NCI-H446 (cell line): ENCODE results near the gene GALNT18.

ENCODE experiments used
- DNase-seq, 2 experiments: peaks; one replicate each; lab custom pipeline; 2025; lab: John Stamatoyannopoulos, UW

GALNT18 gene

GRCh38 chr11:11567936-11568650 is 53.7 kb downstream of the GALNT18 start:
- peak; percentile 51 to 88 for DNase-seq

- DNase-seq: no peak
Observed at GRCh38 chr11:11565636-11566035, 56.2 kb downstream of the GALNT18 start.

- no peak for DNase-seq
Observed at GRCh38 chr11:11563200-11563975, 58.4 kb downstream of the GALNT18 start.

GRCh38 chr11:11561991-11562390 is 59.8 kb downstream of the GALNT18 start:
- no peak for DNase-seq

GRCh38 chr11:11558826-11559225 is 63.0 kb downstream of the GALNT18 start:
- no peak for DNase-seq

- DNase-seq: no peak
Observed at GRCh38 chr11:11558396-11558795, 63.4 kb downstream of the GALNT18 start.

GRCh38 chr11:11555208-11555607 is 66.6 kb downstream of the GALNT18 start:
- DNase-seq: peak; percentile 67 to 92

GRCh38 chr11:11553573-11553972 is 68.2 kb downstream of the GALNT18 start:
- DNase-seq: no peak

GRCh38 chr11:11552529-11553087 is 69.2 kb downstream of the GALNT18 start:
- no peak for DNase-seq

GRCh38 chr11:11550534-11550933 is 71.3 kb downstream of the GALNT18 start:
- DNase-seq: no peak

GRCh38 chr11:11545285-11546275 is 76.2 kb downstream of the GALNT18 start:
- no peak for DNase-seq

- DNase-seq: no peak
Observed at GRCh38 chr11:11543656-11544055, 78.1 kb downstream of the GALNT18 start.

- peak in 1 of 2 experiments; percentile 12 for DNase-seq
Observed at GRCh38 chr11:11540157-11540556, 81.6 kb downstream of the GALNT18 start.

- DNase-seq: no peak
Observed at GRCh38 chr11:11538277-11538960, 83.4 kb downstream of the GALNT18 start.

GRCh38 chr11:11537871-11538270 is 83.9 kb downstream of the GALNT18 start:
- no peak for DNase-seq

GRCh38 chr11:11537372-11537771 is 84.4 kb downstream of the GALNT18 start:
- no peak for DNase-seq

GRCh38 chr11:11536650-11537049 is 85.2 kb downstream of the GALNT18 start:
- DNase-seq: no peak

GRCh38 chr11:11535611-11536010 is 86.2 kb downstream of the GALNT18 start:
- DNase-seq: no peak

GRCh38 chr11:11534981-11535380 is 86.8 kb downstream of the GALNT18 start:
- DNase-seq: peak; percentile 62 to 91

GRCh38 chr11:11533751-11534150 is 88.1 kb downstream of the GALNT18 start:
- DNase-seq: peak; percentile 20 to 73

GRCh38 chr11:11533057-11533456 is 88.7 kb downstream of the GALNT18 start:
- DNase-seq: no peak
